GM12892 (cell line): ENCODE measurements around the gene TSPAN5.

ENCODE experiments used
- POLR2A ChIP-seq: IDR thresholded peaks from 2 replicates; pipeline ENCODE4 v1.6.1; 2011; ENCODE audit warnings: low read depth, low read length, control low read depth
- POLR2AphosphoS5 ChIP-seq: IDR thresholded peaks from 2 replicates; pipeline ENCODE4 v1.6.1; 2011; ENCODE audit warnings: low read depth, low read length, control low read depth
- TAF1 ChIP-seq: IDR thresholded peaks from 2 replicates; pipeline ENCODE4 v1.6.1; 2011; ENCODE audit warnings: low read depth, mild to moderate bottlenecking, control low read depth, low read length, borderline replicate concordance

DNA sequence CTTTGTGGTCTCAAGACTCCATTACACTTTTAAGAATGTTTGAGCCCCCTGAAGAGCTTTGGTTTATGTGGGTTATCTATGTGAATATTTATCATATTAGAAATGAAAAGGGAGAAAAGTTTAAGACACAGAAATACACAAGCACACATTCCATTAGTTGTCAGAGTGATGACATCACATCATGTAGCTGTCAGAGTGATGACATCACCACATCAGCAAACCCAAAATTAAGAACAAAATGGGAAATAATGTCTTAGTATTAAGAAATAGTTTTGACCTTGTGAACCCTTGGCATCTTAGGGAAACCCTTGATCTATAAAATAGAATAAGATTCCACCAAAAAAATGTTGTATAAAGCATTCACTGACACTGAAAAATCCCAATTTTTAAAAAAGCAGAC, 195.9 kb downstream of the TSPAN5 start:
- no peak for TF ChIP-seq POLR2A
- no peak for TF ChIP-seq POLR2AphosphoS5
- TF ChIP-seq TAF1, result no peak
